Kidney epithelial cell (primary cell): Measurements from ENCODE around the gene DISC1. TPM values are rescaled to one million over a fixed set of nuclear protein-coding genes. Genes with fewer than 3 reads are reported as not detected.

Experiments
- DNase-seq: peaks from one replicate; pipeline ENCODE4 v3.0.0-alpha.2; 2010; ENCODE audit warnings: low read depth
- H3K27me3 ChIP-seq: 2 replicates; pipeline ENCODE4 v1.6.0; 2011; ENCODE audit warnings: low read length; ENCODE audit not compliant: control insufficient read depth, insufficient read depth
- H3K36me3 ChIP-seq: 2 replicates; pipeline ENCODE4 v1.5.1; 2011; ENCODE audit warnings: low read length; ENCODE audit not compliant: control insufficient read depth, insufficient read depth
- H3K4me3 ChIP-seq: 2 replicates; pipeline ENCODE4 v1.5.1; 2011; ENCODE audit warnings: low read depth, mild to moderate bottlenecking, control low read depth, low read length
- CTCF ChIP-seq: IDR thresholded peaks from 2 replicates; pipeline ENCODE4 v1.5.1; 2011; ENCODE audit warnings: mild to moderate bottlenecking, moderate library complexity, low read length, control low read depth, inconsistent platforms; ENCODE audit not compliant: insufficient read depth, poor library complexity, severe bottlenecking
- total RNA-seq: library from RNA; depleted of rRNA; stranded (reverse); fragments of >200 nt; gene quantifications from 2 replicates; pipeline ENCODE4 v1.2.3, GENCODE V29; 2015

The DISC1 gene
- total RNA-seq, 1 donor from 2014 or later: 5.8 TPM

- no peak for DNase-seq
- H3K4me3 ChIP-seq: no peak overlapping the region
Measured at GRCh38 chr1:231733063-231733462, 106.5 kb downstream of the DISC1 start.

GRCh38 chr1:231733672-231734071 lies 107.1 kb downstream of the DISC1 start:
- Histone ChIP-seq H3K36me3 (no peaks in the 10 kb centered on the region), H3K4me3 (no peak overlapping the region), H3K27me3 (no peaks in the 10 kb centered on the region)
- DNase-seq: no peak
- TF ChIP-seq CTCF: no peak

More at GRCh38 chr1:231733063-231733462, 106.5 kb downstream of the DISC1 start:
- Histone ChIP-seq H3K36me3 (no peaks in the 10 kb centered on the region), H3K27me3 (no peaks in the 10 kb centered on the region)
- no peak for TF ChIP-seq CTCF

GRCh38 chr1:231734417-231734816 lies 107.8 kb downstream of the DISC1 start:
- TF ChIP-seq CTCF: no peak
- no peaks in the 10 kb centered on the region for H3K27me3 ChIP-seq
- no peaks in the 10 kb centered on the region for H3K36me3 ChIP-seq
- H3K4me3 ChIP-seq: no peak overlapping the region
- DNase-seq: no peak

- DNase-seq: no peak
- H3K4me3 ChIP-seq: no peak overlapping the region
- TF ChIP-seq CTCF: no peak
- H3K27me3 ChIP-seq: no peaks in the 10 kb centered on the region
- H3K36me3 ChIP-seq: no peaks in the 10 kb centered on the region
Measured at GRCh38 chr1:231735411-231735810, 108.8 kb downstream of the DISC1 start.

- TF ChIP-seq CTCF: no peak
- Histone ChIP-seq H3K36me3 (no peaks in the 10 kb centered on the region), H3K27me3 (no peaks in the 10 kb centered on the region), H3K4me3 (no peak overlapping the region)
- DNase-seq: no peak
Measured at GRCh38 chr1:231735941-231736340, 109.4 kb downstream of the DISC1 start.

GRCh38 chr1:231736464-231736863 lies 109.9 kb downstream of the DISC1 start:
- Histone ChIP-seq H3K27me3 (no peaks in the 10 kb centered on the region), H3K4me3 (no peak overlapping the region), H3K36me3 (no peaks in the 10 kb centered on the region)
- no peak for DNase-seq
- TF ChIP-seq CTCF: no peak
